Endothelial cell of umbilical vein (primary cell): ENCODE results near the gene SERGEF. TPM values are rescaled to one million over a fixed set of nuclear protein-coding genes. Genes with fewer than 3 reads are reported as not detected.

ENCODE experiments used
- BruUV-seq: library from RNA; stranded (reverse); fragments of 400-500 nt; replicated peaks from 2 replicates; lab custom pipeline; 2021; lab: Mats Ljungman, UMichigan
- CTCF ChIA-PET: fragments of 300-600, 350-600 bp; sonication (Branson Sonifier 250); formaldehyde crosslinking; loops from one replicate; lab custom pipeline; 2021; ENCODE audit warnings: antibody characterized with exemption, inconsistent platforms; lab: Charles Lee
- POLR2A ChIA-PET: fragments of 300-600, 350-600 bp; sonication (Branson Sonifier 250); formaldehyde crosslinking; loops from one replicate; lab custom pipeline; 2021; ENCODE audit warnings: antibody characterized with exemption, inconsistent platforms; lab: Charles Lee
- DNase-seq: peaks from one replicate; pipeline ENCODE4 v3.0.0-alpha.2; 2011; ENCODE audit warnings: low read depth, low spot score
- FAIRE-seq: peaks from 2 replicates; lab custom pipeline; 2011; peaks lifted over from hg19 to GRCh38; lab: Jason Lieb, UNC
- H2AFZ ChIP-seq: 2 replicates; pipeline ENCODE4 v1.6.0; 2012; ENCODE audit warnings: low read depth, low read length, control low read depth, inconsistent platforms
- H3K27ac ChIP-seq: 2 replicates; pipeline ENCODE4 v1.5.1; 2011; ENCODE audit warnings: low read depth, mild to moderate bottlenecking, control low read depth, low read length, moderate library complexity; ENCODE audit not compliant: insufficient read depth
- H3K27me3 ChIP-seq, 2 experiments: 2 replicates each; pipeline versions ENCODE4 v1.6.0 to v1.6.1; 2011; ENCODE audit warnings: low read length in 2 of 2, mixed read lengths in 1 of 2; ENCODE audit not compliant: control insufficient read depth in 2 of 2, insufficient read depth in 2 of 2
- H3K36me3 ChIP-seq, 2 experiments: 2 replicates in 1 of 2; 3 replicates in 1 of 2; pipeline ENCODE4 v1.5.1; 2011; ENCODE audit warnings: low read length in 2 of 2, mild to moderate bottlenecking in 1 of 2, moderate library complexity in 1 of 2; ENCODE audit not compliant: control insufficient read depth in 2 of 2, insufficient read depth in 2 of 2; ENCODE audit errors: extremely low read depth in 1 of 2
- H3K4me1 ChIP-seq: 3 replicates; pipeline ENCODE4 v1.5.1; 2011; ENCODE audit warnings: mild to moderate bottlenecking, low read length; ENCODE audit not compliant: control insufficient read depth, insufficient read depth; ENCODE audit errors: extremely low read depth
- H3K4me2 ChIP-seq: 2 replicates; pipeline ENCODE4 v1.6.1; 2011; ENCODE audit warnings: low read length, control low read depth, mixed read lengths; ENCODE audit not compliant: insufficient read depth
- H3K4me3 ChIP-seq, 3 experiments: fragments of 200-600 bp in 1 of 3; sonication (generic), shearing (Covaris generic) in 1 of 3; replicated peaks in 1 of 3; 2 replicates each; pipeline ENCODE4 v1.5.1; 2011 to 2016; ENCODE audit warnings: control low read depth in 3 of 3, low read length in 3 of 3, mild to moderate bottlenecking in 2 of 3, inconsistent platforms in 1 of 3, low read depth in 1 of 3, moderate library complexity in 1 of 3; ENCODE audit not compliant: insufficient read depth in 1 of 3
- H3K79me2 ChIP-seq: 2 replicates; pipeline ENCODE4 v1.6.0; 2012; ENCODE audit warnings: low read length, inconsistent platforms; ENCODE audit not compliant: control insufficient read depth, insufficient read depth
- H3K9ac ChIP-seq: replicated peaks from 2 replicates; pipeline ENCODE3; 2011; ENCODE audit warnings: low read length, control low read depth; ENCODE audit not compliant: insufficient read depth; ENCODE audit errors: extremely low read depth
- H3K9me1 ChIP-seq: replicated peaks from 3 replicates; pipeline ENCODE4 v1.6.0; 2011; ENCODE audit warnings: mild to moderate bottlenecking, low read length; ENCODE audit not compliant: control insufficient read depth, insufficient read depth; ENCODE audit errors: extremely low read depth
- H3K9me3 ChIP-seq: replicated peaks from 2 replicates; pipeline ENCODE4 v1.5.1; 2012; ENCODE audit warnings: low read length, inconsistent platforms; ENCODE audit not compliant: control insufficient read depth, insufficient read depth
- H4K20me1 ChIP-seq: replicated peaks from 2 replicates; pipeline ENCODE3; 2011; ENCODE audit warnings: mild to moderate bottlenecking, low read length; ENCODE audit not compliant: control insufficient read depth, insufficient read depth; ENCODE audit errors: extremely low read depth
- EZH2 ChIP-seq: IDR thresholded peaks from 2 replicates; pipeline ENCODE4 v1.6.1; 2012; ENCODE audit warnings: borderline replicate concordance, low read depth, mild to moderate bottlenecking, moderate library complexity, low read length, inconsistent platforms; ENCODE audit not compliant: severe bottlenecking
- FOS ChIP-seq: IDR thresholded peaks from 2 replicates; pipeline ENCODE4 v1.6.1; 2011; ENCODE audit warnings: mild to moderate bottlenecking, low read length, moderate library complexity, borderline replicate concordance; ENCODE audit not compliant: insufficient read depth
- GATA2 ChIP-seq: IDR thresholded peaks from 2 replicates; pipeline ENCODE4 v1.7.0; 2011; ENCODE audit warnings: low read depth, mild to moderate bottlenecking, moderate library complexity, mixed read lengths, low read length; ENCODE audit not compliant: insufficient read length, insufficient read depth
- MYC ChIP-seq: IDR thresholded peaks from one replicate; pipeline ENCODE4 v1.6.1; 2011; ENCODE audit warnings: mild to moderate bottlenecking, low read depth, low read length
- POLR2A ChIP-seq: IDR thresholded peaks from 2 replicates; pipeline ENCODE4 v1.6.1; 2012; ENCODE audit warnings: low read depth, mild to moderate bottlenecking, control low read depth, low read length
- dilution Hi-C: fragments of 300-500 bp; cut with MboI; formaldehyde crosslinking; loops from one replicate; pipeline ENCODE4 v1.15.0; 2019; ENCODE audit warnings: low sequenced_read_pairs; ENCODE audit not compliant: extremely low pct_ligation_motif_present
- intact Hi-C: fragments of 100-400 bp; cut with micrococcal nuclease; formaldehyde crosslinking; loops from one replicate; pipeline ENCODE4 v1.10.0; 2022
- polyA plus RNA-seq, 4 experiments: library from polyadenylated mRNA; depleted of rRNA in 3 of 4; stranded (reverse) in 3 of 4; unstranded in 1 of 4; fragments of >200 nt; gene quantifications; 2 replicates each; pipeline versions ENCODE4 v1.2.1 to v1.2.3, GENCODE V29; 2011 to 2012; ENCODE audit warnings: missing spikeins in 1 of 4
- total RNA-seq: library from RNA; stranded (reverse); gene quantifications from 2 replicates; pipeline ENCODE4 v1.2.3, GENCODE V29; 2021
- TF ChIP-seq, protein P1 (sequence below), 2 donors: IDR thresholded peaks; 1 replicate in 1 of 2; 2 replicates in 1 of 2; pipeline ENCODE4 v1.5.1; 2011; ENCODE audit warnings: low read length in 2 of 2, mild to moderate bottlenecking in 2 of 2, moderate library complexity in 2 of 2, control low read depth in 1 of 2, inconsistent platforms in 1 of 2, low read depth in 1 of 2; ENCODE audit not compliant: insufficient read depth in 1 of 2; ENCODE audit errors: extremely low read depth in 1 of 2
- TF ChIP-seq, protein P2 (sequence below): IDR thresholded peaks from 2 replicates; pipeline ENCODE4 v1.6.1; 2011; ENCODE audit not compliant: insufficient read depth, insufficient read length

SERGEF gene
- total and polyA plus RNA-seq, 2 donors (not counting 3 experiments of a cell fraction or from before 2014, with no cell fraction given), result 8.7 to 16.7 TPM

DNA sequence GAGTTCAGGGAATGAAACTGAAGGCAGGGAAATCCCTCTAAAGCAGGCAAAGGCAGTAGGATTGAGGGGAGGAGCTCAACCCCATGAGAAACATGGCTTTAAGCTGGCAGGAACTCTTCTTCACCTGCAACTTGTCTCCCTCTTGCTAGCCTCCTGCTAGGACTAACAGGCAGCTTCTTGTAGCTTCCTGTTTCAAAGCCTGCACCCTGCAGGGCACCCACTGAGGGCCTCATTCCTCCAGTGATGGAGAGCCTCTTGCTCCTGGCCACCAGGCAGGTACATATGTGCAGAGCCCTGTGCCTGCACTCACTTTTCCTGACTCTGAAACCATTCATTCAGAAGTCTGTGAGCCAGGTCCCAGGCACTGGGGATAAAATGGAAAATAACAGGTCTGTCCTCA, 137.0 kb downstream of the SERGEF start:
- no peaks in the 10 kb centered on the region for H3K9me1 ChIP-seq
- no peak overlapping the region for H2AFZ ChIP-seq
- H3K9me3 ChIP-seq, result no peaks in the 10 kb centered on the region
- peaks cover 11% of the 10 kb centered on the region for H3K4me1 ChIP-seq
- no peak for FAIRE-seq
- POLR2A ChIA-PET, result no interaction called here
- no peaks in the 10 kb centered on the region for H3K36me3 ChIP-seq
- CTCF ChIA-PET, result interaction anchor here (1.6 to 4.0 kb wide), 2 partner anchors 11 to 14 kb away, joined by 6 to 17 read pairs; no protein-coding TSS in a partner anchor
- no peak overlapping the region for H3K27ac ChIP-seq
- DNase-seq, result no peak
- no peak for TF ChIP-seq FOS
- no peak for TF ChIP-seq EZH2
- TF ChIP-seq, protein P1, sequence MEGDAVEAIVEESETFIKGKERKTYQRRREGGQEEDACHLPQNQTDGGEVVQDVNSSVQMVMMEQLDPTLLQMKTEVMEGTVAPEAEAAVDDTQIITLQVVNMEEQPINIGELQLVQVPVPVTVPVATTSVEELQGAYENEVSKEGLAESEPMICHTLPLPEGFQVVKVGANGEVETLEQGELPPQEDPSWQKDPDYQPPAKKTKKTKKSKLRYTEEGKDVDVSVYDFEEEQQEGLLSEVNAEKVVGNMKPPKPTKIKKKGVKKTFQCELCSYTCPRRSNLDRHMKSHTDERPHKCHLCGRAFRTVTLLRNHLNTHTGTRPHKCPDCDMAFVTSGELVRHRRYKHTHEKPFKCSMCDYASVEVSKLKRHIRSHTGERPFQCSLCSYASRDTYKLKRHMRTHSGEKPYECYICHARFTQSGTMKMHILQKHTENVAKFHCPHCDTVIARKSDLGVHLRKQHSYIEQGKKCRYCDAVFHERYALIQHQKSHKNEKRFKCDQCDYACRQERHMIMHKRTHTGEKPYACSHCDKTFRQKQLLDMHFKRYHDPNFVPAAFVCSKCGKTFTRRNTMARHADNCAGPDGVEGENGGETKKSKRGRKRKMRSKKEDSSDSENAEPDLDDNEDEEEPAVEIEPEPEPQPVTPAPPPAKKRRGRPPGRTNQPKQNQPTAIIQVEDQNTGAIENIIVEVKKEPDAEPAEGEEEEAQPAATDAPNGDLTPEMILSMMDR (IDR thresholded peaks at IDR 0.05; ENCODE audit: extremely low read depth in 1 of 2, insufficient read depth in 1 of 2, low read depth in 1 of 2, low read length in 2 of 2), result no peak
- TF ChIP-seq GATA2, result no peak
- no peak for TF ChIP-seq MYC
- no peak for TF ChIP-seq POLR2A
- TF ChIP-seq, protein P2, sequence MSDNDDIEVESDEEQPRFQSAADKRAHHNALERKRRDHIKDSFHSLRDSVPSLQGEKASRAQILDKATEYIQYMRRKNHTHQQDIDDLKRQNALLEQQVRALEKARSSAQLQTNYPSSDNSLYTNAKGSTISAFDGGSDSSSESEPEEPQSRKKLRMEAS, result no peak
- H3K9ac ChIP-seq, result no peak overlapping the region
- dilution Hi-C loops (no loop called here), intact Hi-C loops (no loop called here)
- H3K4me3 ChIP-seq, result no peak overlapping the region
- no TSS peak for BruUV-seq
- H3K27me3 ChIP-seq, result no peaks in the 10 kb centered on the region
- no peak overlapping the region for H3K4me2 ChIP-seq
- no peaks in the 10 kb centered on the region for H3K79me2 ChIP-seq
- no peaks in the 10 kb centered on the region for H4K20me1 ChIP-seq
